ENCODE data around the gene TGFB1I1.
"Not testable (repeated sequence)": the region's sequence is repeated elsewhere in the genome, so short reads cannot be mapped to it uniquely, and the experiment has no call there.

Gene TGFB1I1

GRCh38 chr16:31471875-31472708, at the start of gene TGFB1I1:
TSS of gene TGFB1I1 (plus strand) at chr16:31472152. CDS start at chr16:31472189, 37 bp downstream.
- peak; percentile 29 for DNase-seq

GRCh38 chr16:31423241-31423640, 48.7 kb upstream of the TGFB1I1 start:
- DNase-seq, result no peak

- DNase-seq, result no peak
Observed at GRCh38 chr16:31423801-31424200, 48.2 kb upstream of the TGFB1I1 start.

- DNase-seq, result no peak
Observed at GRCh38 chr16:31427441-31428278, 44.3 kb upstream of the TGFB1I1 start.

- DNase-seq, result no peak
Observed at GRCh38 chr16:31428279-31428597, 43.7 kb upstream of the TGFB1I1 start, which contains the start of gene COX6A2. TSS of gene COX6A2 (minus strand) at chr16:31428360. CDS start at chr16:31428325, 35 bp downstream.

- DNase-seq, result no peak
Observed at GRCh38 chr16:31428638-31429247, 43.2 kb upstream of the TGFB1I1 start.

GRCh38 chr16:31429314-31429713, 42.6 kb upstream of the TGFB1I1 start:
- DNase-seq, result no peak

GRCh38 chr16:31429796-31430195, 42.2 kb upstream of the TGFB1I1 start:
- no peak for DNase-seq

- no peak for DNase-seq
Observed at GRCh38 chr16:31430380-31431052, 41.4 kb upstream of the TGFB1I1 start.

GRCh38 chr16:31435341-31436220, 36.4 kb upstream of the TGFB1I1 start:
- no peak for DNase-seq

- no peak for DNase-seq
Observed at GRCh38 chr16:31436221-31437045, 35.5 kb upstream of the TGFB1I1 start.

GRCh38 chr16:31438414-31438813, 33.5 kb upstream of the TGFB1I1 start:
- DNase-seq, result no peak

- DNase-seq, result not testable (repeated sequence)
Observed at GRCh38 chr16:31439023-31439422, 32.9 kb upstream of the TGFB1I1 start.

- DNase-seq, result no peak
Observed at GRCh38 chr16:31439519-31439918, 32.4 kb upstream of the TGFB1I1 start.

GRCh38 chr16:31440516-31441184, 31.3 kb upstream of the TGFB1I1 start:
- DNase-seq, result no peak

GRCh38 chr16:31441956-31442355, 30.0 kb upstream of the TGFB1I1 start:
- DNase-seq, result no peak

- not testable (repeated sequence) for DNase-seq
Observed at GRCh38 chr16:31445931-31446330, 26.0 kb upstream of the TGFB1I1 start.

GRCh38 chr16:31451201-31451600, 20.8 kb upstream of the TGFB1I1 start:
- DNase-seq, result no peak

- peak; percentile 75 for DNase-seq
Observed at GRCh38 chr16:31451681-31452351, 20.1 kb upstream of the TGFB1I1 start.

GRCh38 chr16:31452631-31453106, 19.3 kb upstream of the TGFB1I1 start:
- DNase-seq, result no peak

All from NCI-H510A treated with DMSO at 0.1 percent for 48 hours (cell line).